Posterior vena cava (tissue), 2 donors: Measurements from ENCODE around the gene NECTIN2. TPM values are rescaled to one million over a fixed set of nuclear protein-coding genes. Genes with fewer than 3 reads are reported as not detected.

Experiments used
- DNase-seq: peaks from one replicate; pipeline ENCODE4 v3.0.0-alpha.2; 2020; ENCODE audit warnings: low spot score
- intact Hi-C, 2 donors: fragments of 100-400 bp; cut with DNase I; formaldehyde crosslinking; loops; one replicate each; pipeline versions ENCODE4 v1.14.1 to v1.14.2; 2022 to 2023
- long read RNA-seq, 2 donors: library from polyadenylated mRNA; unstranded; transcript quantifications; one replicate each; pipeline ENCODE4 v2.0.0, GENCODE V29; 2020 to 2021
- total RNA-seq, 2 donors: library from RNA; stranded (reverse); fragmentation: NEBNext Ultra II Directional; extraction: Animal tissue kit (Norgen Biotek cat#: 25700); gene quantifications; one replicate each; pipeline ENCODE4 v1.2.1, GENCODE V29; 2021
- donor health status: DM: yes; HTN: yes; CAD: no.
- donor health status: DM: yes; HTN: yes; CAD: no.

Gene NECTIN2
- 10 to 100 TPM; 48.9 to 59.8 TPM for total RNA-seq
- long read RNA-seq, donor 1, transcript NECTIN2-202 (6 exons, 2,112 nt), result major isoform, 46 of 61 reads
- long read RNA-seq, donor 1, partial matches to known transcripts, result 7 of 61 reads
- long read RNA-seq, donor 1, other reads (novel, unspliced or antisense), result 5 of 61 reads
- long read RNA-seq, donor 2, transcript NECTIN2-202 (6 exons, 2,112 nt), result major isoform, 87 of 114 reads
- long read RNA-seq, donor 2, partial matches to known transcripts, result 14 of 114 reads
- long read RNA-seq, donor 2, other reads (novel, unspliced or antisense), result 12 of 114 reads

DNA sequence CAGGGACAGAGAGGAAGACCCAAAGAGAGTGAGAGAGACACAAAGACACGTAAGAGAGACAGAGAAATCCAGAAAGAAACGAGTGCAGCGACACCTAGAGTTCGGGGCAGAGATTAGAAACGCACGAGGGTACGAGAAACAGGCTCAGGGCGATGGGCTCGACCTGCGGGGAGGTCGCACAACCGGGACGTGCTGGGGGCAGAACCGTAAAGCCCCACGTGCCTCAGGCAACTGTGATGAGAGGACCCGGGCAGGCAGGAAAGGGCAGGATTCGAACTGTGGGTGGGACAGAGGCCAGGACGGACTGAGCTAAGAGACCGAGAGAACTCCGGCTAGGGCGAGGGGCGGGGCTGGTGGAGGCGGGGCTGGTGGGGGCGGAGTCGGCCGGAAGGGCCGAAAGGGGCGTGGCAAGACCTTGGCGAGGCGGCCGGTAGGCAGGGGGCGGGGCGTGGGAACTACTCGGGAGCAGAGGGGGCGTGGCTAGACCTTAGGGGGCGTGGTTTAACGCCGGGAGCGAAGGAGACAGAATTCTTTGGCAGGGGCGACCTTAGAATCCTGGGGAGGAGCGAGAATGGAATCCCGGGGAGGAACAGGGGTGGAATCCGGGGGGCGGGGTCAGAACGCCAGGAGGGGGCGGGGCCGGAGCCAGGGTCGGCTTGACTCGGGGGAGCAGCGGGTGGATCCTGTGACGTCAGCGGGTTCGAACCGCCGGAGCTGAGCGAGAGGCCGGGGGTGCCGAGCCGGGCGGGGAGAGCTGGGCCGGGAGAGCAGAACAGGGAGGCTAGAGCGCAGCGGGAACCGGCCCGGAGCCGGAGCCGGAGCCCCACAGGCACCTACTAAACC is at the start of gene NECTIN2:
Gene NECTIN2, plus strand, starts transcription at position 686 of the 843 bp plus-strand sequence. CDS start 229 bp downstream, outside the sequence.
- intact Hi-C loops, result loop anchor here in 1 of 2 donors (2.0 to 5.0 kb wide), 2 partner anchors 46 to 47 kb away; partner anchors contain the start of gene TOMM40

GRCh38 chr19:44796701-44797115 is 49.4 kb upstream of the NECTIN2 start:
- DNase-seq, result no peak
- intact Hi-C loops, result no loop called here

More for the DNA sequence above, at the start of gene NECTIN2:
- peak; percentile 100 for DNase-seq

- intact Hi-C loops, result loop anchor here in 1 of 2 donors (2.0 kb wide), 1 partner anchor 45 kb away; no protein-coding TSS in a partner anchor
- DNase-seq, result no peak
These were observed 46.3 kb upstream of the NECTIN2 start for GRCh38 chr19:44799627-44800346.

DNA sequence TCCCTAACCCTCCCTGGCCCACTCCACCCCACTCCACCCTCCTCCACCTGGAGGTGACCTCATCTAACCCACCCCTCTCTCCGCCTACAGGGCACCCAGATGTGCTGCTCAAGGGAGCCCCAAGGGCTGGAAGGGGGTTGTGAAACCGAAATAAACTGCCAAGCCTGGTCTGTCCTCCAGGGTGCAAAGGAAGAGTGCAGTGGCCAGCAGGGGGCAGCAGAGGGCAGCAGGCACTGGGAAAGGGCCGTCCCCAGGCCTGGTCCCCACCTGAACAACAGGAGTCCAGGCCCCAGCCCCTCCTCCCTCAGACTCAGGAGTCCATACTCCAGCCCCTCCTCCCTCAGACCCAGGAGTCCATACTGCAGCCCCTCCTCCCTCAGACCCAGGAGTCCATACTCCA is 45.6 kb upstream of the NECTIN2 start:
- intact Hi-C loops, result no loop called here
- peak; percentile 95 for DNase-seq

- intact Hi-C loops, result no loop called here
- no peak for DNase-seq
These were observed 42.4 kb upstream of the NECTIN2 start for GRCh38 chr19:44803442-44804428.

DNA sequence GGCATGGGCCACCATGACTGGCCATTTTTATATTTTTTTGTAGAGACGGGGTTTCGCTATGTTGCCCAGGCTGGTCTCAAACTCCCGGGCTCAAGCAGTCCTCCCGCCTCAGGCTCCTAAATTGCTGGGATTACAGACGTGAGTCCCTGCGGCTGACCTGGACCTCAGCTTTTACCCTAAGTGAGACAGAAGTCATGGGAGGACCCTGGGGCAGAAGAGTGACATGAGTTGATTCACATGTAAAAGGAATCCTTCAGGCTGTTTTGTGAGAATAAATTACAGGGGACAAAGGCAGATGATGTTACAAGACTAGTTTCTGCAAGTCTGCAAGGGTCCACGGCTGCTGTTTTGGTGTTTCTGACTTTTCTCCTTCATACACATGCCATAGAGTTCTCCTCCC is 39.8 kb upstream of the NECTIN2 start:
- intact Hi-C loops, result loop anchor here in 1 of 2 donors (5.0 kb wide), 1 partner anchor 36 kb away; no protein-coding TSS in a partner anchor
- no peak for DNase-seq

- intact Hi-C loops, result loop anchor here in 1 of 2 donors (5.0 kb wide), 1 partner anchor 35 kb away; no protein-coding TSS in a partner anchor
- DNase-seq, result no peak
These were observed 38.9 kb upstream of the NECTIN2 start for GRCh38 chr19:44807162-44807561.

DNA sequence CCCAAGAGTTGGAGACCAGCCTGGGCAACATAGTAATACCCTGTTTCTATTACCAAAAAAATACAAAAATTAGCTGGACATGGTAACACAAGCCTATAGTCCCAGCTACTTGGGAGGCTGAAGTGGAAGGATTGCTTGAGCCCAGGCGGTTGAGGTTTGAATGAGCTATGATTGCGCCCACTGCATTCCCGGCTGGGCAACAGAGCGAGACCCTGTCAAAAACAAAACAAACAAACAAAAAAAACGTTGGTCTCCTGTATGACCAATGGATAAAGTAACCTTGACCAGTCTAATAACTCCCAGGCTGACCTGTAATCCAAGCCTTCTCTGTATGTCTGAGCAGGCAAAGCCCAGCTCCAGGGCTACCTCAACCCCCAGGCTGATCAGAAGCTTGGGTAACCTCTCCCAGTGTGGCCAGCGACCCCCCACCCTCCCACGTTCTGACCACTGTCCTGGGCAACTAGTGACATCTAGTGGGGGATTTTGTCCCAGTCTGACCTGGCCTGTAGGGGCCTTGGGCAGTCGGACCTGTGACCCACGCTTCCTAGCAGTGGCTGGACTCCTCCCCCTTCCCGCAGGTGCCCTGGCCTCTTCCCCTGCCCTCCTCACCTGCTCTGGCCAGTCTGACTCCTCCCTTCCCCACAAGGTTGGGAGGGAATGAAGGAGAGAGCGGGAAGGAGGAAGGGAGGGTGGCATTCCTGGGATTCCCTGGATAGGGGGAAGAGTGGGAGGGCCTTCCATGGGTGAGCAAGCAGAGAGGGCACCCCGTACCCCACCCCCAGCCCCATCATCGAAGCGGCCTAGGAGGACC is 38.2 kb upstream of the NECTIN2 start:
- intact Hi-C loops, result loop anchor here in 1 of 2 donors (5.0 kb wide), 1 partner anchor 34 kb away; no protein-coding TSS in a partner anchor
- DNase-seq, result no peak

GRCh38 chr19:44808463-44809371 is 37.4 kb upstream of the NECTIN2 start, which contains the start of gene BCAM:
Gene BCAM, plus strand, starts transcription at chr19:44809103. Its CDS starts 22 bp downstream, at chr19:44809125.
- intact Hi-C loops, result loop anchor here in 1 of 2 donors (5.0 kb wide), 1 partner anchor 34 kb away; no protein-coding TSS in a partner anchor

DNA sequence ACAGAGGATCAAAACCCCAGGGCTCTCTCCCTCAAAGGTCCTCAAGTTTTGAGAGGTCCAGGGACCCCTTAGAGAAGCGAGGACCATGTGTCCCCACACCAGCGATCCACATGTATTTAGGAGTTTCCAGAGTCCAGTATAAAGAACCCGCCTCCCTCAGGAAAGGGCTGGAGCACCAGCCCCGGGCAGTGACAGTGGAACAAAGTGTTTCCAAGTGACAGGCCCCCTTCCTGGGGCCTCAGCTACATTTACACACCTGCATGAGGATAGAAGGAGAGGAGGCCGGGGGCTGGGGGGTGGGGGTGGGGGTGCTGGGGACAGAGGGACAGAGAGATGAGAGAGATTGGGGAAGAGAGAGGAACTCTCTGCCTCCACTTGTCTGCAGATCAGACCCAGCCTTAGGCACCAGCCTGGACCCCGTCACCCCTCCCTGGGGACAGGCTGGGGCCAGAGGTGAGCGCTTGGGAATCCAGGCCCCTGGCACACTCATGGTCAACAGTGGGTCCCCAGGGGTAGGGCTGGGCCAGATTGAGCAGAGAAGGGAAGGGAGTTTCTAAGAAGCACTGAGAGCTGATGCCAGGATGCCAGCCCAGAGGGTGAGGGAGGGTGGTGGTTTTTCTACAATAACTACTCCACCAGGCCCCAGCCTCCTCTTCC is 36.4 kb upstream of the NECTIN2 start:
- intact Hi-C loops, result loop anchor here in 1 of 2 donors (5.0 kb wide), 1 partner anchor 33 kb away; no protein-coding TSS in a partner anchor
- DNase-seq, result no peak

More at GRCh38 chr19:44808463-44809371, 37.4 kb upstream of the NECTIN2 start, which contains the start of gene BCAM:
- peak; percentile 87 for DNase-seq

- no peak for DNase-seq
- intact Hi-C loops, result no loop called here
These were observed 35.6 kb upstream of the NECTIN2 start for GRCh38 chr19:44810234-44811121.

- DNase-seq, result no peak
- intact Hi-C loops, result no loop called here
These were observed 35.0 kb upstream of the NECTIN2 start for GRCh38 chr19:44811122-44811419.

GRCh38 chr19:44812142-44812718 is 33.9 kb upstream of the NECTIN2 start:
- no peak for DNase-seq

DNA sequence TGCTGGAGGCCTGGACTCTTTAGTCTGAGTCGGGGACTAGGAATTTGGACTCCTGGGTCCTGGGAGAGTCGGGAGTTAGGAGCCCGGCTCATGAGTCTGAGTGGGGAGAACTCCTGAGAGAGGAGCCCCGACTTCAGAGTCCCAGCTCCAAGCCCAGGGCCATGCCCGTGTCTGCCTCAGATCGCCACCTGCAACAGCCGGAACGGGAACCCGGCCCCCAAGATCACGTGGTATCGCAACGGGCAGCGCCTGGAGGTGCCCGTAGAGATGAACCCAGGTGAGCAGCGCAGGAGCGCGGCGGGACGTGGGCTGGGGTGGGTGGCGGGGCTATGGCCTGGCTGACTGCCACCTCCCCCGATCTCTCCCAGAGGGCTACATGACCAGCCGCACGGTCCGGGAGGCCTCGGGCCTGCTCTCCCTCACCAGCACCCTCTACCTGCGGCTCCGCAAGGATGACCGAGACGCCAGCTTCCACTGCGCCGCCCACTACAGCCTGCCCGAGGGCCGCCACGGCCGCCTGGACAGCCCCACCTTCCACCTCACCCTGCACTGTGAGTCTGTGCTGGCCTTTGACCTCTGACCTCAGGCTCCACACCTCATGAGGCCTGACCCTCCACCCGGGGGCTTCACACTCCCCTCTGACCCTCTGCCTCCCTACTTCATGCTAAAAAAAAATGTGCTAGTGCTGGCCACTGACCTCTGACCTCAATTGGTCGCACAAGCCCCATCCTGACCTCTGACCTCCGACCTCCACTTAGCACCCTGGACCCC is 32.8 kb upstream of the NECTIN2 start:
- intact Hi-C loops, result no loop called here
- DNase-seq, result no peak

More at GRCh38 chr19:44812142-44812718, 33.9 kb upstream of the NECTIN2 start:
- intact Hi-C loops, result no loop called here
